ENCODE data around the gene WDPCP.

GRCh38 chr2:63622751-63623150, 34.5 kb upstream of the WDPCP start:
- no peak for TF ChIP-seq POLR2A (IDR thresholded peaks at IDR 0.05)
- TF ChIP-seq CTCF (IDR thresholded peaks at IDR 0.05) = no peak
- TF ChIP-seq POLR2AphosphoS5 (IDR thresholded peaks at IDR 0.05; ENCODE audit: insufficient read depth in 1 of 2, low read depth in 1 of 2) = no peak

All from vagina (tissue), 2 donors.